GM21390 (cell line): ENCODE measurements around the gene ZNF727.
"Not testable (repeated sequence)": the region's sequence is repeated elsewhere in the genome, so short reads cannot be mapped to it uniquely, and the experiment has no call there.

Experiments
- ATAC-seq: cut with Tn5 transposase; IDR thresholded peaks from one replicate; pipeline ENCODE4 v1.9.1; 2021; ENCODE audit not compliant: unreplicated experiment

ZNF727 gene

GRCh38 chr7:64045301-64046040, at the start of gene ZNF727:
Gene ZNF727 (plus strand): TSS chr7:64045434. CDS start chr7:64045622, 188 bp downstream.
- ATAC-seq, result no peak

- no peak for ATAC-seq
Observed at GRCh38 chr7:63998549-63998948, 46.7 kb upstream of the ZNF727 start, which contains the start of gene ZNF722. Gene ZNF722 (plus strand): TSS chr7:63998849. CDS start chr7:63998962, 113 bp downstream.

- ATAC-seq, result not testable (repeated sequence)
Observed at GRCh38 chr7:64015496-64015895, 29.7 kb upstream of the ZNF727 start.

- no peak for ATAC-seq
Observed at GRCh38 chr7:64035388-64035787, 9.8 kb upstream of the ZNF727 start.

- ATAC-seq, result no peak
Observed at GRCh38 chr7:64037095-64037494, 8.1 kb upstream of the ZNF727 start.

- no peak for ATAC-seq
Observed at GRCh38 chr7:64046041-64046389, 781 bp downstream of the ZNF727 start.

- not testable (repeated sequence) for ATAC-seq
Observed at GRCh38 chr7:64077837-64078698, 32.8 kb downstream of the ZNF727 start.

- ATAC-seq, result no peak
Observed at GRCh38 chr7:64078699-64078994, 33.4 kb downstream of the ZNF727 start.

- ATAC-seq, result no peak
Observed at GRCh38 chr7:64087501-64087900, 42.3 kb downstream of the ZNF727 start.

GRCh38 chr7:64088863-64089262, 43.6 kb downstream of the ZNF727 start:
- ATAC-seq, result not testable (repeated sequence)
